Erythroblast (primary cell): ENCODE measurements around the gene TCL1B.
A peak's percentile ranks its signal among the peaks of the same experiment; 100 is the strongest.

ENCODE experiments used
- DNase-seq, 2 experiments: peaks; one replicate each; lab custom pipeline; 2025; lab: John Stamatoyannopoulos, UW
- GATA1 ChIP-seq: IDR thresholded peaks from 2 replicates; pipeline ENCODE4 v1.6.1; 2011; ENCODE audit warnings: low read depth, mild to moderate bottlenecking, control low read depth, low read length, moderate library complexity
- POLR2A ChIP-seq: IDR thresholded peaks from 2 replicates; pipeline ENCODE4 v1.6.1; 2011; ENCODE audit warnings: mild to moderate bottlenecking, low read length

The TCL1B gene

DNA sequence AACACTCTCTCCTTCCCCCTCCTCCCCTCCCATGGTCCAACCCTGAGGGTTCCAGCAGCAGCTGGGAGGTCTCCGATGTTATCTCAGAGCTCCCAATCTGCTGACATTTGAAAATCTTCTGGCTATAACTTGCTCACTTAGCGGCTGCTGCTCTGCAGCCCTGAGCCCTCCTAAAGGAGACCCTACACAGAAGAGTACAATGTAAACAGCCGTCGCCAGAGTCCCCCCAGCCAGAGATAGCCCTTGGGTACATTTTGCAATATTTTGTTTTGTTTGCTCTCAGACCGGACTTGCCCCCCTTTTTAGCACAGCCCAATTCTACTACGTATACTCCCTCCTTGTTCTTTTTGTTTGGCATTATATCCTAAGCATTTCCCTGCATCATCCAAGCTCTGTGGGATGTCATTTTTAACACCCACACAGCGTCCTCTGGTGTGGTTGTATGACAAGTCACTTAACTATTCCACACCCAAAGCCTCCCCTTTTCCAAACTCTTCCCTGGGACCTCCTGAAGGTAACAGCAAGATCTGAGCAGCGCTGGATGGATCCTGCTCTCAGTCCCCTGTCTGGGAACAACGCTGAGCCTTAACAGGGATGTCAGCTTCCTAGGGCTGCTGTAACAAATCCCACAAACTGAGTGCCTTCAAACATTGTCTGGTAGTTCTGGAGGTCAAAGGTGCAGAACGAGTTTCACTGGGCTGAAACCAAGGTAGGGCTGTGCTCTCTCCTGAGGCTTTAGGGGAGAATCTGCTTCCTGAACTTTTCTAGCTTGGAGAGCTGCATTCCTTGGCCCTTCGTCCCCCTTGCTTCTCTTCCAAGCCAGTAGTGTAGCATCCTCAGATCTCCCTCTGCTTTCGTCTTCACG, 25.3 kb upstream of the TCL1B start:
- no peak for DNase-seq

DNA sequence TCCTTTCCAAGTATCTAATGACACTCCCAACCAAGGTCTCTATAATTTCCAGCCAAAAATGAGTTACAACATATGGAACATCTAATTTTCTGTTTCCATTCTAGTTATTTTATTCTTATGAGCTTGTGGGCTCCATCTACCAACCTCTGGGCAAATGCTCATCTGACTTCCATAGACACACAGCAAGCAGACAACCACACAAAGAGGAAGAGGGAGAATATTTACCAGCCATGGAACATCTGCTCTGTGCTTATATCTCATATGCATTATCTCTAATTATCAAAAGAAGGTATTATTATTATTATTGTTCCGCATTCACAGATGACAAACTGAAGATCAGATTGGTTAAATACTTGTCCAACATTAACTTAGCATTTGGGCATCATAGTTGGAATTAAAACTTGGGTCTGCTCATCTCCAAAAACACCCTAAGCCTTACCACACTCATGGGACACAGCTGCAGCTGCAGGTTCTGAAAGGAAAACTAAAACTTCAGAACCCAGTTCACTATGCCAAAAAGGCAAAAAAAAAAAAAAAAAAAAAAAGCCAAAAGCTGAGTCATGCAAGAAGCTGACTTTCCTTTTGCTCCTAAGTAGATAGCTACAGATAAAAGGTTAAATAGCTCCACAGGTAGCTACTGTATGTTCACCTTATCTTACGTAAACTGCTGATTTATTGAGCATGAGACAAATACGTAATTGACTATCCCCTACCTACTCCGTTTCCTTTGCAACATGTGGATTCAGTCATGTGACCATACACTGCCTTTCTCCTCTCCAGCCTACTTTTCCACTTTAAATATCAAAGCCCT, 23.6 kb upstream of the TCL1B start:
- TF ChIP-seq GATA1 = no peak
- no peak for TF ChIP-seq POLR2A
- DNase-seq = no peak

More for the DNA sequence above, 25.3 kb upstream of the TCL1B start:
- no peak for TF ChIP-seq POLR2A
- no peak for TF ChIP-seq GATA1

DNA sequence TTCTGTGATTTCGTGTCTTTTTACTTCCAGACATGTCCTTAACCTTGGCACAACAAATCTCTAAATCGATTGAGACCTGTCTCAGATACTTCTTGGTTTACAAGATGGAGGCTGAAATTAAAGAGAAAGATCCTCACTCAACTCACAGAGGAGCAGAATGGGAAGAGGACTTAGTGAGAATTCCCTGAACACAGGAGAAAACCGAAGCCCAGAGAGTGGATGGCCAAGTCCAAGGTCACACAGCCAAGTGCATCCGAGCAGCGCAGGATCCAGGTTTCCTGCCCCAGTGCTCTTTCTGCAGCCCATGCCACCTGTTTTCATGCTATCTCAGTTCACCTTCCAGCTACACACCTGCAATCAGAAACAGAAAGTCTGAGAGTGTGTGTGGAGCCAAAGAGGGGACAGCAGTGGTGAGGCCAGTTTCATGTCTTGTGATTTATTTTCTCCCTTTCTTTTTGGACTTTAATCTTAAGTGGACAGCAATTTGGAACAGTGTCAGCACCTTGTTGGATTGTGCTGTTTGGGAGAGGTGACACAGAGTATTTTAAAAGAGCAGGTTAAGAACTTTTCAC, 22.9 kb upstream of the TCL1B start:
- TF ChIP-seq POLR2A = no peak
- TF ChIP-seq GATA1 = no peak
- no peak for DNase-seq

DNA sequence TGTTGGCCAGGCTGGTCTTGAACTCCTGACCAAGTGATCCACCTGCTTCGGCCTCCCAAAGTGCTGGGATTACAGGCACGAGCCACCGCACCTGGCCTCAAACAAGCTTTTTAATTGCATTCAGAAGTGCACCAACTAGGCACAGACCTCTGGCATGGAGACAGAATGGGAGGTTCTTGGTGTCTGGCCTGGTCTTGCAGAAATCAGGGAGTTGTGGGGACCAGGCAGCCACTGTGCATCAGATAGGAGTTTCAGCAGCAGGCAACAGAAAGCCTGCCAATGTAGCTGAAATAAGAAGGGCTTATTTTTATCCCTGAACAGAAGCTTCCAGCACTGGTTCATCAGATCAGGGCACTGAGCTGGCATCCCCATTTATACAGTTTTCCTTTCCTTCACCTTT, 22.2 kb upstream of the TCL1B start:
- no peak for TF ChIP-seq GATA1
- no peak for TF ChIP-seq POLR2A
- no peak for DNase-seq

DNA sequence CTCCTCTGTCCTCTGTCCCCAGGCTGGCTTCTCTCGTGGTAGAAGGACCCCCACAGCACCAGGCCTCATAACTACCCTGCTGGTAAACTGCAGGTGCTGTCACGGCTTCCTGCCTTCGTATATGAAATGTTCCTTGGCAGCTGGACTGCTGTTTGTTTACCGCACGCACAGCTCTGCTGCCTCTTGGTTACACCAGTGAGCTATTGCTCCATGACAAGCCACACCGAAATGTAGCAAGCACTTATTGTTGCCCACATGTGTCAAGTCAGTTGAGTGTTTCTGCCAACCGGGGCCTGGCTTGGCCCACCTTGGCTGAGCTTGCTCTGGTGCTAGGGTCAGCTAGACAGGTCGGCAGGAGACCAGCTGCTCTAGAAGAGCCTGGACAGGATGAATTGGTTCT, 21.7 kb upstream of the TCL1B start:
- no peak for DNase-seq
- TF ChIP-seq POLR2A = no peak
- no peak for TF ChIP-seq GATA1

DNA sequence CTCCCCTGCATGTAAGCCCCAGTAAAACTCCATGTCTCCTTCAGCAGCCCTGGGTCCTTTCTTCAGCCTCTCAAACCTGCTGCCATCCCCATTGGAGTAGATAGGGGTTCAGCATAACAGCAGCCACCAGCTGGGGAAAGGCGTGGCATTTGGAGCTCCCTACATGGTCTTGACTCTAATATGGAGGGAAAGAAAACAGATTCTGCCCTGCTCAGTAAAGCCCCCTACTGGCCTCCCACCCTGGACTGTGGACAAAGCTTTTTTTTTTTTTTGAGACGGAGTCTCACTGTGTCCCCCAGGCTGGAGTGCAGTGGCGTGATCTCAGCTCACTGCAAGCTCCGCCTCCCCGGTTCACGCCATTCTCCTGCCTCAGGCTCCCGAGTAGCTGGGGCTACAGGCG, 20.7 kb upstream of the TCL1B start:
- DNase-seq = peak in 1 of 2 experiments; percentile 23

DNA sequence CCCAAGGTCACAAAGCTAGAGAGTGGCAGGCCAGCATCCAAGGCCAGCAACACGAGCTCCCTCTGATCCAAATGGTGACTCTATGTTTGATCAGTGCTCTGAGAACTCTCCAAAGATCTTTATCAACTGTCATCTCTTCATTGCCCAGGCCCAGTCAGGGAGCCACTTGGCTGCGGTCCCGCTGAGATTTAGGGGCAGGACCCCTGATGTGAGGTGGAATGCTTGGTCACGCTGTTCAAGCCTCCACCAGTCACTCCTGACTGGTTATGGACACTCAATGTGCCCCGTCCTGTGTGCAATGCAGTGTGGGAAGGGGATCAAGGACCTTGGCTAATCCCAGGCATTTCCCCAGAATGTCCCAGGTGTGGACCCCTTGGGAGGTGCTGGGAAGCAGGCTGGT, 19.8 kb upstream of the TCL1B start:
- DNase-seq = no peak
- no peak for TF ChIP-seq GATA1
- TF ChIP-seq POLR2A = no peak

DNA sequence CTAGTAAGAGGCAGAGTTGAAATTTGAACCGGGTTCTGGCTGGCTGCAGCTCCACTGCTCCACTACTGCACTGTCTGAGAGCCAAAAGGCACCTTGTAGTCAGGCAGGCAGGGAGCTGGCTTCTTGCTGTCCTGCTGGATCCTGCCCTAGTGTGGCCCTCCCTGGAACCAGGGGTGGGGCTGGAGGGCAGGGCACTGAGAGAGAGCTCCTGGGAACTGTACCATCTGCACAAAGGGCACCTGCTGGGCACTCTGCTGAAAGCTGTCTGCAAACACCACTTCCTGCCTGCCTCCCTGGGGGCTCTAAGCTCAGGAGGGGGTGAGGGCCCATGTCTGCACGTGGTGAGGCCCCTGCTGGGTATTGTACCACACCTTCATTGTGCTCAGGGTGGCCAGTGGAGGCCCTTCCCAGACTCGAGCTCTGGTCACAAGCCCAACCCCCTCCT, 19.0 kb upstream of the TCL1B start:
- TF ChIP-seq POLR2A (no peak), GATA1 (no peak)
- DNase-seq = no peak

DNA sequence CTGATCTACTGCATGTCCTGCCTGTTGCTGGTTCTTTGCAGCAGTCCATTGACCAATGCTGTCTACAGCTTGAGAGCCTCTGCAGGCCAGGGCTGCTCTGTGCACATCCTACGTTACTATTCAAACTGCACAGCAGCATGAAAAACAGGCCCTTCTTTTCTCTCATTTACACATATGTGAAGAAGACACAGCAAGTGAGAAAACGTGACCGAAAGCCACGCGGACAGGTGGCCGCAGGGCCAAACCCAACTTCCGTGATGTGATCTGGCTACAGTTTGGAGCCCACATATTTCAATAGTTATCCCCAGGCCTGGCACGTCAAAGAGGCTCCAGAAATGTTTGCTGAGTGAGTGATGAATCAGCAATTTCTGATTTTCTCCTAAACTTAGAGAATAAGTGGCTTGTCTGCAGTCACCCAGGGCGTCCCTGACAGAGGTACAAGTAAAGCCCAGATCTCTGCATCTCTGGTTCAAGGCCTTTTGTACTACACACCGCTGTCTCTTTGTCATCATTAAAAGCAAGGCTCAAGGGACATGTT, 17.9 kb upstream of the TCL1B start:
- peak in 1 of 2 experiments; percentile 13 for DNase-seq
- TF ChIP-seq GATA1 (no peak), POLR2A (no peak)

DNA sequence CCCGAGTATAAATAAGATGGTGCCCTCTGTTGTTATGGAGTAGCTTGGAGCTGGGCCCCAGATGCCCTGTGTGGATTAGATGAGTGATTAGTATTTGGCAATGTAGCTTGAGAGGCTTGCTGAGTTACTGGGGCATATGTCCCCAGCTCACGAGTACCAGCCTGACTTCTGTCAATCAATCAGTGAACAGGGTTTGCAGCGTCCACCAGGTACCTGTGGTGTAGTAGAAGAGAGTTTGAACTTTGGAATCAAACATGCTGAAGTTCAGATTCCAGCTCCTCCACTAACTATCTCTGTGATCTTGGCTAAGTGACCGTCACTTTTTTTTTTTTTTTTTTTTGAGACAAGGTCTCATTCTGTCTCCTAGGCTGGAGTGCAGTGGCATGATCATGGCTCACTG, 11.6 kb upstream of the TCL1B start:
- DNase-seq = no peak
- TF ChIP-seq POLR2A (no peak), GATA1 (no peak)

DNA sequence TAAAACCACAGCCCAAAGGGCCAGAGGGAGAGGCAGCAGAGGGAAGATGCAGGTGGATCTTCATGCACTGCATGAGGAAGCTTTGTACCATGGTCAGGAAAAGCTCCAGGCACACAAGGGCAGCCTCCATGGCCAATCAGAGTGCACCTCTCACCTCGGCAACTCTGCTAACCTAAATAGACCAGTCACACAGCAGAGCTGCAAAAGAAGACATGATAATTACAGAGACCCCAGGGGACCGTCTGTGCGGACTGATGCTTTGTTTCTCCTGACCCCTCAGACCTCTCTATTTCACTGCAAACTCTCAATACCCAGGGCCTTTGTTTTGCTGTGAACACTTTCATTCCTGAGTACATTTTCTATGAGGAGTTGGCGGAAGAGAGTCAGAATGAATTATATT, 10.7 kb upstream of the TCL1B start:
- TF ChIP-seq POLR2A (no peak), GATA1 (no peak)
- no peak for DNase-seq

DNA sequence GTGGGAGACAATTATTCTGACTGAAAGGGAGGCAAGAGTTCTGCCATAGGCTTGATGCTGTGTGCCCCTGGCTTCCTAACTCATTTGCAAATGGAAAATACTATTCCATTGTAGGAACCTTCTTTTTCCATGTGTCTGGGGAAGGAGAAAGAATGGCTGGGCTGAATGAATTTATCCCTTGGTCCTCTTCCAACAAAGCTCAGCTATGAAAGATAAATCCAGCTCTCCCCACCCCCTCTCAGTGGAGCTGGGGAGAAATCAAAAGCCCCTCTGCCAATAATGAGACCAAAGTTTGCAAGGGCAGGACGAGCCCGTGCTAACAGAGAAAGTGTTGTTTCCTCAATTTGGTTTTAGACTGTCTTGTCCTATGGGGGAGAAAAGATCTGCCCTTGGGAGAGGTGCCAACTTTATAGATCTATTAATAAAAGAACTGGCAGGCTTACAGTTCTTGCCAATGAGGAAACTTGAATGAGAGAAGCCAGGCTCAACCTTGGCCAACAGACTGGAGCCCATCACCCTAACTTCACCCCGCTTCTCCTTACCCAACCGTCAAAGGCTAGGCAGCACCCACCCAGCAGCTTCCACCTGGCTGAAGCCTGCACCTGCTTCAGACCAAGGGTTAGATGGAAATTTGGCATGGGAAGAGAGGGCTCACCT, 8.9 kb upstream of the TCL1B start:
- no peak for TF ChIP-seq POLR2A
- no peak for TF ChIP-seq GATA1
- DNase-seq = no peak

DNA sequence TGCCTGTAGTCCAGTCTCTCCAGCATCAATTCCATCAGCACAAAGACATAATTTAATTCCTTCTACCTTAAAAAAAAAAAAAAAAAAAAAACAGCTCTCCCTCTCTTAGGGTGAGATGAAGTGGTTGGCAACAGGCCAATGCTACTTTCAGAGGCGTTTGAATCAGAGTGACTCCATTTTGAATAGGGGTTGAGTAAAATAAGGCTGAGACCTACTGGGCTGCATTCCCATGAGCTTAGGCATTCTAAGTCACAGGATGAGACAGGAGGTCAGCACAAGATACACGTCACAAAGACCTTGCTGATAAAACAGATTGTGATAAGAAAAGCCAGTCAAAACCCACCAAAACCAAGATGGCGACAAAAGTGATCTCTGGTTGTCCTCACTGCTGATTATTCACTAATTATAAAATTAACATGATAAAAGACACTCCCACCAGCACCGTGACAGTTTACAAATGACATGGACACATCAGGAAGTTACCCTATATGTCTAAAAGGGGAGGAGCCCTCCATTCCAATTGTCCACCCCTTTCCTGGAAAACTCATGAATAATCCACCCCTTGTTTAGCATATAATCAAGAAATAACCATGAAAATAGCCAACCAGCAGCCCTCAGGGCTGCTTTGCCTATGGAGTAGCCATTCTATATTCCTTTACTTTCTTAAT, 6.9 kb upstream of the TCL1B start:
- TF ChIP-seq POLR2A = no peak
- TF ChIP-seq GATA1 = no peak
- no peak for DNase-seq
